NCI-H82 (cell line): ENCODE results near the gene COQ4.

Experiments used
- DNase-seq: peaks from one replicate; lab custom pipeline; 2025; lab: John Stamatoyannopoulos, UW

COQ4 gene

GRCh38 chr9:128372784-128373183 lies 50.1 kb downstream of the COQ4 start:
- DNase-seq: no peak

- DNase-seq: no peak
These were observed 51.6 kb downstream of the COQ4 start for GRCh38 chr9:128374221-128374675.

GRCh38 chr9:128375865-128376264 lies 53.2 kb downstream of the COQ4 start:
- DNase-seq: no peak

DNA sequence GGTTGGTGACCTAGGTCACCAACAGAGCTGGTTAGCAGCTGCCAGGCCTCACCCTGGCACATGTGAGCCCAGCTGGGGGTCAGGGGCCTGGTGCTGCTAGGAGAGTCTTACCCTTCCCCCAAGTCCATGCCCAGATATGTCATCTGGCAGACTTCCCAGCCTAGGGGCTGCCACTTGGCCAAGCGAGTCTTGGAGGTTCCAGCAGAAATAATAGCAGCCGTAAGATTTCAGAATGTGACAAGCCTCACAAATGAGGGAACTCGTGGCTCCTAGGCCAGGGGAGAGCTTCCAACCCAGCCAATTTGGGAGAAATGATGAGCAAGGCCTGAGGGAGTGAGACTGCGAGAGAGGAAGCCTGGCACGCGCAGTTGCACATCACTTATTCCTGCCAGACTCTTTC lies 59.6 kb downstream of the COQ4 start:
- no peak for DNase-seq

GRCh38 chr9:128383007-128383753 lies 60.5 kb downstream of the COQ4 start:
- peak; percentile 91 for DNase-seq
